HG03575 (cell line): ENCODE measurements around the gene AHDC1.
"Not testable (repeated sequence)": the region's sequence is repeated elsewhere in the genome, so short reads cannot be mapped to it uniquely, and the experiment has no call there.

Source experiments
- ATAC-seq: cut with Tn5 transposase; IDR thresholded peaks from one replicate; pipeline ENCODE4 v1.9.1; 2021; ENCODE audit not compliant: unreplicated experiment, insufficient number of reproducible peaks, low FRiP score; ENCODE audit errors: extremely low read depth

The AHDC1 gene

DNA sequence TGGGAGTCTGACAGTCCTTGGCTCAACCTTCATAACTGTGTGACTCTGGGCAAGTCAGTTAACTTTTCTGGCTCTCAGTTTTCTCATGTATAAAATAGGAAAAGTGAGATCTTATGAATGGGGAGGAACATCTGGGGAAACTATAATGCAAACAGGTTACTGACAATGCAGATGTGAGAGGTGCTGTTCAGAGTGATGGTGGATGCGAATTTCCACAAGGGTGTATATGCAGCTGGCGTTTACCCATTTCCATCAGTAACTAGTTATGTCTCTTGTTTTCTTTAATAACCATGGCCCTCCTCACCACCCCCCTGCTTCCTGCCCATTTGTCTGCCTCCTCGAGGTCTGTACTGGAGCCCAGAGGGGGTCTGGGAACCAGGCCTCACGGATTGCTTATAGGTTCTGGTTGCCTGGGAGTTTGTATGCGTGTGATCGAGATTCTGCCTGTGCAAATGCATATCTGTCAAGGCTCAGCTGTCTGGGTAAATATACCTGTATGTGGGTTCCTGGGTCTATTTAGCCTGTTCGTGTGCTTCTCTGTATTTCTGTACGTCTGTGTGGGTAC lies 44.4 kb downstream of the AHDC1 start:
- no peak for ATAC-seq

DNA sequence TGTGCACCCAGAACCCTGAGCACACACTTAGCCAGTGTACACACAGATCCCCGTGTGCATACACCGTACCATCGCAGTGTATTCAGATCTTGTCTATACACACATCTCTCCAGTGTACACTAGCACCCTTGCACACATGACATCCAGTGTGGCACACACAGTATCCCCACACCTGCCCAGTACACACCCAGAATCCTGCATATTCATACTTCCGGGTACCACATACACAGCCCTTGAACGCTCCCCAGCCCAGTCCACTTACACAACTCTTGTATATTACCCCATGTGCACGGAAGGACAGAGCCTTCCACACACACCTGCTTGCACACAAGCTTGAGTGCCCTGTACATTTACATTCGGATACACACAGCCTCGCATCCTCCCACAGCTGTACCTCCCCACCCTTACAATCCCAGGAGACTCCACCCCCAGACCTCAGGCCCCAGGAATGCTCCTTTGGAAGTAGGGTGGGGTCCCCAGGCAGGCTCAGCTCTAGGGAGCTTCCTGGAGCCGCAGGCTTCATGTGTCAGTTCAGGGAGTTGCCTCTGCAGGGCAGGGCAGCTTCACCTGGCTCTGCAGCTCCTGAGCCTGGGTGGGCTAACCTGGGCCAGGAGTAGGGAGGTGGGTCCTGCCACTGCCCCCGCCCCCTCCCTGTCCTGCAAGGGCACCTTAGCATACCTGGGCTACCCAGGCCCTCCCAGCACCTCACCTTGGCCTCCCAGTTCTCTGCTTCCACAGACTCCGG lies 46.2 kb downstream of the AHDC1 start:
- ATAC-seq, result no peak

DNA sequence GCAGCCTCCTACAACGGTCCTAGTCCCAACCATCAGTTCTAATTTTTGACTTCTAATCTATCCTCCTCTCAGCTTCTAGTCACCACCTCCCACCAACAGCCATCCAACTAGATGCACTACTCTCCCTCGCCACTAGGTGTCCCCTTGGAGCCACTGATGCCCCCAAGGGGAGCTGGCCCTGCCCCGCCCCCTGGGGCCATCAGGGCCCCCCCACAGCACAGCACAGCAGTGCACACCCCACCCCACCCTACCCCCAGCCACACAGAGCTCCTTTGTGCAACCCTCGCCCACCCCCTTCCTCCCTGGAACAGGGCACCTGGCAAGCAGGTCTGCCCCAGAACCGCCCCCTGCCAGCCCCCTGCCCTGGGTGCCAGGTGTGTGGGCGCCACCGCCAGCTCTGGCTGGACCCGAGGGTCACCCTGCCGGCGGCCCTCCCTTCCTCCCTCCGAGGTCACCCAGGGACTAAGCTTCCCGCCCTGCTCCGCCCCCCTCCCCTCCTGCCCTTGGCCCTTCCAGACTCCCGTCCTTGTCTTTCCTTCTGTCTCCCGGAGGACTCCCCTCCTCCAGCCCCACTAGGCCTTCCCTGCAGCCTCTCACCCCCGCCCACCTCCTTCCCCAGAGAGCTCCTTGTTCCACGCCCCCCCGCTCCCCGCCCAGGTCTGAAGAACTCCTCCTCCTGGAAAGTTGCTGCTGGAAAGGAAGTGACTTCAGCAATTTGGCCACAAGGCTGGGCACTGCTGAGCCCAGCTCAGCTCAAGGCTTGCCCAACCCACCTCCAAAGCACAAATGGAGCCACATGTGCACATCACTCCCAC lies 47.0 kb downstream of the AHDC1 start:
- ATAC-seq, result no peak

DNA sequence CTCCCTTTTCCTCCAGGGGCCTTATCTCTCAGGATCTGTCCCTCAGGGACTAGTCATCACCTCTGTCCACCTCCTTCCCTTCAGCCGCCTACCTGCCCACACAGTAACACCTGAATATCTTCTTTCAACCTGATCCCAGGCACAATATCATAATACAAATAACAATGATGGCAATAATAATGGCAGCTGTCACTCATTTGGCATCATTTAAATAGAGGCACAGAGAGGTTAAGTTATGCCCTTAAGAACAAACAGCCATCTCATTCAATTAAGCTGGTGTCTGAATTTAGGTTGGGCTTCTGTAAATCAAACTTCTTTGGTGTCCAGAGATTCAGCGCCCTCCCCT lies 47.5 kb downstream of the AHDC1 start:
- ATAC-seq, result no peak

DNA sequence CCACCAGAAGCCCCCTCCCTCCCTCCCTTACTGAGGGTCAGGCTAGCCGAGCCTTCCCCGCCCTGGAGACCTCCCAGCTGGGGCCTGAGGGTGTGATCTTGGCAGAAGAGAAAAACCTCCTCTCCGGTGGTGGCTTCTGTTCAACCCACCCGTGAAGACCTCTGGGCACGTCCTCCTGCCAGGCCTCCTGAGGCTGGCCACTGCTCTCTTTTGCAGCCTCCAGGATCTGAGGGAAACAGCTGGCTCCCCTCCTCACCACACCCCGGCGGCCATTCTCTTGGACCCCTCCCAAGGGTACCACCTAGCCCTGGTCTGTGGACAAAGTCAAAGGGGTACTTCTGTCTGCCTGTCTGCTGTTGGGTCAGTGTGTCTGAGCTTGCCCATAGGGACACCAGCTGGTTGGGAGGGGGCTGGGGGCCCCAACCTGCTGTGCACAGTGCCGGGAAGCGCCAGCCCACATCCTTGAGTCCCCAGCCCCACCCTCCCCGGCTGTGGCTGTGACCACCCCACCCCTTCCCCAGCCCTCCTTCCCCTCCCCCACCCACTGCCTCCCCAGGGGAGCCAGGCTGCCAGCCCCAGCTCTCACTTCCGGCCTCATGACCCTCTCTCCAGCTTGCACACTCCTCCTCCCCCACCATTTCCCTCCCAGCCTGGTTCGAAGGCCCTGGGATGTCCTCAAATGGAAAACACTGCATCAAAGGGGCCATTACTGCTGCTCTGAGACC lies 48.1 kb downstream of the AHDC1 start:
- no peak for ATAC-seq

DNA sequence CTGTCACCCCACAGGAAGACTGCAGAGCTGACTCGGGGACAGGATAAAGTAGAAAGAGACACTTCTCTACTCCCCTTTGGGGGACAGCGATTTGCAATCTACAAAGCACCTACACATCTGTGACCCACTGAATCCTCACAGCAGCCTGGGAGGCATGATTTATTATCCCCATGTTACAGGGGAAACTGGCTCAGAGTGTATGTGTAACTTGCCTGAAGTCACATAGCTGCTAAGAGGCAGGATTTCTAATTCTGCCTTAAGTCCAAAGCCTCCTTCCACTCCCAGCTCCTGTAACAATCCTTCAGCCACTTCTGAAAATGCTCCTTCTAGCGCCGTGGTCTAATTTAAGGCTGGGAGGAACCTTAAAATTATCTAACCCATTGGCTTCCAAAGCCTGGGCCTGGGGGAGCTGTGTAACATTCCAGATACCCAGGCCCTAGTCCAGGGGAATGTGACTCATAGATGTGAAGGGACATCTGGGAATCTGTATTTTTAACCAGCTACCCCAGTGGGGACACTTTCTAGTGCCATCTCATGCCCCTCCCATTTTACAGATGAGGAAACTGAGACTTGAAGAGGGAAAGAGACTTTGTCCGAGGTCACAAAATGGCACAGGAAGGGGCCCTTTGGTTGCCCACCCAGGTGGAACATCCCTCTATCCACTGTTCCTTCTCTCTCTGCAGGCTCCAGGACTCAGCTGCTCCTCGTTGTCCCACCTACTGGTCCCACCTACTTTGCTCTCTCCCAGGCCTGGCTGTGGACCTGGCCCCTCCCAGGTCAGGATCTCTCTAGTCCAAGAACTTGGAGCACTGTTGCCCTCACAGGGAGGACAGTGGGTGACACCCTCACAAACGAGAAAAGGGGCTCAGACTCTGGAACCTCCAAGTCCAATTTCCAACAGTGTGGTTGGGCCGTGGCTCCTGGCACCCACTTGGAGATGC lies 48.9 kb downstream of the AHDC1 start:
- no peak for ATAC-seq

DNA sequence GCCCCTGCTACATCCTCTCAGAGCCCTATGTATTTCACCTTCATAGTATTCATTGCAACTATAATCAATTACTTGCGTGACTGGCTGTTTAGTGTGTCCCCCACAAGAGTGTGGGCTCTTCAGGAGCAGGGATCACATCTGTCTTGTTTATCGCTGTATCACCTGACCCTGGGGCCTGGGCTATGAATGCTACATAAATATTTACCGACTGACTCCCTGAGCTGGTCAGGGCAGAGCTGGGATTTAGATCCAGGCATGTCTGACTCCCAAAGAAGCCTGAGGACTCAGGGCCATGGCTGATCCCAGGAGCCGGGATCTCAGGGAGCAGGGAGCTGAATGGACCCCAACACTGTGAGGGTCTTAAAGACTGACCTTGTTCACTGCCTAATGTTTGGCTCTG lies 49.7 kb downstream of the AHDC1 start:
- no peak for ATAC-seq

DNA sequence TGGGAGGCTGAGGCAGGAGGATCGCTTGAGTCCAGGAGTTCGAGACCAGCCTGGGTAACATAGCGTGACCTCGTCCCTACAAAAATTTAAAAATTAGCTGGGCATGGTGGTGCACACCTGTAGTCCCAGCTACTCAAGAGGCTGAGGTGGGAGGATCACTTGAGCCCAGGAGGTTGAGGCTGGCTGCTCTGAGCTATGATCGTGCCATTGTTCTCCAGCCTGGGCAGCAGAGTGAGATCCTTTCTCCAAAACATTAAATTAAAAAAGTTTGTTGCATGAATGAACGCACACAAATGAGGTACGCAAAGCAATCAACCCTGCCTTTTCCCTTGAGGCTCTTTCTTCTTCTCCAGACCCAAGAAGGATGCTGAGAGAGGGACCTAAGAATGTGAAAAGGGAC lies 50.1 kb downstream of the AHDC1 start:
- ATAC-seq, result not testable (repeated sequence)

DNA sequence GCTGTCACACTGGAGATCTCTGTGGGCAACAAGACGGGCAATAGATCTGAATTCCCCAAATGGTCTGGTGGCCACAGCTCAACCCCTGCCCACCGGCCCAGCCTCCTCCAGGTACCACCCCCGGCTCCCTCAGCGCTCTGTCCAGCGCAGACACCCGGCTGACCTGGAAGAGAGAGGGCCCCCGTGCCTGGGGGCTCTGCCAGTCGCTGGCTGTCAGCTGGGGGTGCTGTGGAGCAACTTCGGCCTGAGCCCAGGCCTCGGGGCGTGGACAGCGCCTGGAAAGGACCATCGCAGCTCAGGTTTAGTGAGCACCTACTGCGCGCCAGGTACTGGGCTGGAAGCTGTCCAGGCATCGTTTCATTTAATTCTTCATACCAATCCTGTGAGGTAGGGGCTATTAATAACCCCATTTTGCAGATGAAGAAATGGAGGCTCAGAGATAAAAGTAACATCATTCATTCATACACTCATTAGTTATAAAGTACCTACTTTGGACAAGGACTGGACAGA lies 51.0 kb downstream of the AHDC1 start:
- no peak for ATAC-seq

DNA sequence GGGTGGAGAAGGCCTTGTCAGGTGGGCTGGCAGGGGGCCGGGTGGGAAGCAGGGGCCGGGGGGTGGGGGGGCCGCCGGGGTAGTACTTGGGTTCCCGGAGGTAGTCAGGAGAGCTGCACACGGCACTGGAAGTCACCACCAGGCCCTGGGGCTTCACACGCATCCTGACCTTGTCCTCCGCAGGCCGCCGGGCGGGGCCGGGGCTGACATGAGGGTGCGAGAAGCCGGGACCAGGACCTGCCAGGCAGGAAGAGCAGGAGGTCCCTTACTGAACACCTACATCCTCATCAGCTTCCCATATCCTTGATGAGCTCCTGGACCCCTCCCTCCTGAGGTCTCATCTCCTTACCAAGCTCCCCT lies 52.0 kb downstream of the AHDC1 start:
- no peak for ATAC-seq

DNA sequence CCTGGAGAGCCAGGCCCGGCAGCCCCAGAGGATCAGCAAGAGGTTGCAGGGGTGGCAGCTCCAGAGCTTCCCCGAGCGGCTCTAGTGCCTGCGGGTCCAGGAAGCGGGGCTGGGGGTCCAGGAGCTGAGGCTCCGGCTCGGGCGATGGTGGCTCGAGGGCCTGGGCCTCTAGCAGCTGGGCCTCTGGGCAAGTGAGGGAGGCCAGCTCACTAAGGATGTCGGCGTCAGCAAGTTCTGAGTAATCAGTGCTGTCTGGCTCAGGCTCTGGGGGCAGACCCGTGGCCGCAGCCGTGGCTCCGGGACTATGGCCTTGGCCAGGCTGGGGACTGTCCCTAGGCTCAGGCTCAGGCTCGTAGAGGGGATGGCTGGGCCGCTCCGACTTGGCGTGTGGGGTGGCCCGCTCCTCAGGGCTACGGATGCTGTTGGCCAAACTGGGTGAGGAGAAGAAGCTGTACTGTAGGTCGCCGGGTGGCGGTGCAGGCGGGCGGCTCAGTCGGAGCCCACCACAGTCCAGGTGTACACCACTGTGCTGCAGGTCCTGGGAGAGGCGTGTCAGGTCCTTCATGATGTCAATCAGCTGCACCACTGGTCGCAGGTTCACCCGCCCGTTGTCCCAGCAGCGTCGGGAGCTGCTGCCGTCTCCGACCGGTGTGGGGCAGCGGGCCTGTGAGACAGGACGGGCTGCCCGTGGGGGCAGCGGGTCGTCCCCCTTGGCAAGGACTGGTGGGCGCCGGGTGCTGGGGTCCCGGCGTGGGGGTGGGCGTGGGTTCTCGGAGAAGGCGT lies 52.6 kb downstream of the AHDC1 start:
- no peak for ATAC-seq

DNA sequence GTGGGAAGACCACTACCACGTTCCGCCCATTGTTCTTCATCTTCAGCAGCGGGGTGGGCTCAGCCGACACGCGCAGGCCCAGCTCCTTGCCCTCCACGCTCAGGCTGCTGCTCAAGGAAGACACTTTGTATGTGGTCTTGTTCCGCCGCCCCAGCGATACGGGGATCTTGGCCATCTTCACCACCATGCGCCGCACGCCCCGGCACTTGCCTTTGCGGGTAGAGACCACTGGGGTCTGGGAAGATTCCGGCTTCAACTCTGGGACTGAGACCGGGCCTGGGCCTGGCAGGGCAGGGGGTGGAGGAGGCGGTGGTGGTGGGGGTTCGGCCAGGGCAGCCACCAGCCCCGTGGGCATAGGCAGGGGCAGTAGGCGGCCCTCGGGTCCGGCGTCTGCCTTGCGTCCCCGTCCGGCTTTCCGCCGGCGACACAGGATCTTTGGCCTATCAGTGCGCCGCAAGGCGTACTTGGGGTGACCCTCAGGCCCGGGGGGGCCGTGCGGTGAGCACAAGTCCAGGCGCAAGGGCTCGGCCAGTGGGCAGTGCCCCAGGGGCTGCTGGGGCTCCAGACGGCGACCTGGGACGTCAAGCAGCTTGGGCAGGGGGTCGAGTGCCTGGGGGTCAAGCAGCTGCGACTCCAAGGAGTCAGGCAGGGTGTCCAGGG lies 53.3 kb downstream of the AHDC1 start:
- ATAC-seq, result no peak

DNA sequence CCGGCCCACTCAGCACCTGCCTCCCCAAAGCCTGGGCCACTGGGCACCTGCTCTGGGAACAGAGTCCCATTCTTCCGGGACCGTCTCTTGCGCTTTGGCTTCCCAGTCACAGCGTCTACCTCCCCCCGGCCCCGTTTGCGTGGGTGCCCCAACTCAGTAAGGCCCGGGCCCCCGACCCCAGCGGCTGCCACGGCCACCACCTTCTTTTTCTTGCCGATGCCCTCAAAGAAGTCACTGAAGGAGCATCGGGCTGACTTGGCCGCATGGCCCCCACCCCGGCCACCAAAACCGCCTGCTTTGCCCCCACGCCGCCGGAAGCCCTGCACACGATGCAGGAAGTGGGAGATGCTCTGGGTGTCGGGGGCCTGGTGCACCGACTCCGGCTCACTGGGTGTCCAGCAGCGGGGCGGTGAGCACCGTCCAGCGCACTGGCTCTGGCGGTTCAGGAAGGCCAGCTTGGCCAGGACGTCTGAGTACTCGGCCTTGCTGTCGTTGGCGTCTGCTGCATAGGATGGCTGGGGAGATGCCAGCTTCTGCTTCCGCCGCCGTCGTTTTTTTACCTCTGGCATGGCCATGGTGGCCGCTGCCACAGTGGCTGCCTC lies 54.0 kb downstream of the AHDC1 start:
- ATAC-seq, result no peak

DNA sequence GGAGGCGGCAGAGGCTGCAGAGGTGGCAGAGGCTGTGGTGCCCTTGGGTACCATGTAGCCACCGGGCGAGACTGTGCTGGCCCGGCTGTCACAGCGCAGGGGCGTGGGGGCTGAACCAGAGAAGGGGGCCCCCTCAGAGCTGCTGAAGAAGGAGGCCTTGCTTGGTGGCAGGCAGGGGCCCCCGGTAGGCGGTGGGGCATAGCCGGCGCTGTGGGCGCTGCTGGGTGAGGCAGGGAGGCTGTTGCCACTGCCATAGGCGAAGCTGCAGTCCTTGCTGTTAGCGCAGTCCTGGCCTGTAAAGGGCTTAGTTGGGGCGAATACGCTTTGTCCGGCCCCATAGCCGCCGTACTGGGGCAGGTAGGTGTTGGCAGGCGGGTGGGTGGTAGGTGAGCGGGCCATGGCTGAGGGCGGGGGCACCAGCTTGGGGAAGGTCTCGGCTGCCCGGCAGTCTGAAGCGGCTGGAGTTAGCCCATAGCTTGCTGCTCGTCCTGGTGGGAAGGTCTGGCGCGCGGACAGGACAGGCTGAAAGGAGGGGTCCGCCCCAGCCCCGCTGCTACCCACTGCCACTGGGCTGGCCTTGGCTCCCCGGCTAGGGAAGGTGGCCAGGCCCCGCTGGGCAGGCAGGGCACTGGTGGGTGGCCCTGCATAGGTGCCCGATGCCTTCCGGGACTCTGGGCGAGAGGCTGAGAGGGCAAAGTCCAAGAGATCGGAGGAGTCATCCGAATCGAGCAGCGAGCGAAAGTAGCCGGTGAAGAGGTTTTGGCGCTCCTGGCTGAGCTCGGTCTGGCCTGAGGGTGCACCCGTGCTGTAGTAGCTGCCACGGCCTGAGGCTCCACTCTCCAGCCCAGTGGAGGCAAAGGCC lies 54.9 kb downstream of the AHDC1 start:
- ATAC-seq, result no peak

DNA sequence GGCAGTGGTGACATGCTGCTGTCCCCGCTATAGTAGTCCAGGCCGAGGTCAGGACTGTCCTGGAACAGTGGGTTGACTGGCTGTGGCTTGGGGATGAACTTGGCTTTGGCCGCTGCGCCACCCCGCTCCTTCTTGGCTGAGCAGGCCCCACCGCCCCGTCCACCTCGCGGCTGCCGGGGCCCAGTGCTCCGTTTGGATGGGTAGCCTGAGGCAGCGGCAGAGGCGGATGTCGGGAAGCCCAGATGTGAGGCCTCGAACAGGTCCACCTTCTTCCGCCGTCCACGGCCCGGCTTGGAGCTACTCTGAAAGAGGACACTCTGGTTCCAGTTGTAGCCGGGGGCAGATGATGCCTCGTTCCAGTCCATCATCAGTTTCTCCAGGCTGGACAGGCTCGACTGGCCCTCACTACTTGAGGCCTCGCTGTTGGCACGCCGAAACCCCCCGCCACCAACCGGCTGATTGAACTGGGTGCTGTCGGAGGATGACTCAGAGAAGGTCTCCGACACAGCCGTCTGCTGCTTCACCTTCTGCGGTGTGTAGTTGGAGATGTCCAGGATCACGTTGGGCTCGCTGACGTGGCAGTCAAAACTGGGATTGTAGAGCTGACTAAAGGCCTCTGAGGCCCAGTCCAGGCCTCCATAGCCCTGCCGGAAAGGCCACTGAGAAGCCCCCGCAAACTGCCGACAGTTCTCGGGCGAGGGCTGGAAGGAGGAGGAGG lies 55.6 kb downstream of the AHDC1 start:
- ATAC-seq, result no peak
